CD4-positive, alpha-beta T cell treated with Interleukin-6 for 4 hours (primary cell): Measurements from ENCODE around the gene CHD3.

ENCODE experiments used
- DNase-seq: peaks from one replicate; pipeline ENCODE4 v3.0.0-alpha.2; 2020; ENCODE audit warnings: mixed read lengths

The CHD3 gene

GRCh38 chr17:7903154-7904103, 14.8 kb downstream of the CHD3 start:
- DNase-seq = no peak

GRCh38 chr17:7909089-7909488, 20.5 kb downstream of the CHD3 start:
- DNase-seq = no peak

- no peak for DNase-seq
Measured at GRCh38 chr17:7910281-7910680, 21.7 kb downstream of the CHD3 start.

GRCh38 chr17:7910711-7911110, 22.1 kb downstream of the CHD3 start:
- DNase-seq = no peak

DNA sequence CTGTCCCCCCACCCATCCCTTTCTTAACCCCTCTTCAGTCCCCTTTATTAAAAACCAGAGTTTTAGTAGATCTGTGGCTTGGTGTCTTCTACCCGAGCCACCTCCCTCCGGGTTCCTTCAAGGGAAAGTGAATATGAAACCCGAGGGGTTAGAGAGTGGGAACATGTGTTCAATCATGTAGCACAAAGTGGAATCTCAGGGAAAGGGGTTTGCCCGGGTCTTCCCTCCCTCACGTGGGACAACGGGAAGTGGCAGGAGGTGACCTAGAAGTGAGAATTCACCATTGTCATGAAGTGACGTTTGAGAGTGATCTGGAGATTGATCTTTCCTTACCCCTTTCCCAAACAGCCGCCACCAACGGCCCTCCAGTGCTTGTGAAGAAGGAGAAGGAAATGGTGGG, 22.5 kb downstream of the CHD3 start:
- DNase-seq = no peak

GRCh38 chr17:7912927-7913524, 24.4 kb downstream of the CHD3 start:
- peak; percentile 55 for DNase-seq

- DNase-seq = no peak
Measured at GRCh38 chr17:7915179-7915610, 26.6 kb downstream of the CHD3 start.

- DNase-seq = peak; percentile 87
Measured at GRCh38 chr17:7915611-7916384, 27.2 kb downstream of the CHD3 start, which contains the start of gene RNF227. Gene RNF227, minus strand, starts transcription at chr17:7916289. Its CDS starts 94 bp downstream, at chr17:7916195.

- DNase-seq = no peak
Measured at GRCh38 chr17:7916385-7916682, 27.7 kb downstream of the CHD3 start.

DNA sequence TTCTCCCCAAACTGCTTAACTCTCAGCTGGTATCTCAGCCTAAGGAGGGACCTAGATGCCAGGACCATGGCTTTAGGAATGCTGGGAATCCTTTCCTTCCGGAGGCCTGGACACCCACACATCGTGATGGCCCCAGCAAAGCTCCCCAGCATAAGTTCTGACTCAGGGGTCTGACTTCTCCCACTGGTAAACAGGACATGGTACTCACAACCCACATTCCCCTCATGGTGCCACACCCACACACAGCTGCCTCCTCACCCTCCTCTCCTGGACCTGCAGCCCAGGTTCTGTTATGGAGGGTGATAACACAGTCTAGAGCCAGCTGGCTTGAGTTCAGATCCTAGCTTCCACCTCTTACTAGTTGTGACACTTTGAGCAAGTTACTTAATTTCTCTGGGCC, 28.2 kb downstream of the CHD3 start:
- DNase-seq = peak; percentile 15

DNA sequence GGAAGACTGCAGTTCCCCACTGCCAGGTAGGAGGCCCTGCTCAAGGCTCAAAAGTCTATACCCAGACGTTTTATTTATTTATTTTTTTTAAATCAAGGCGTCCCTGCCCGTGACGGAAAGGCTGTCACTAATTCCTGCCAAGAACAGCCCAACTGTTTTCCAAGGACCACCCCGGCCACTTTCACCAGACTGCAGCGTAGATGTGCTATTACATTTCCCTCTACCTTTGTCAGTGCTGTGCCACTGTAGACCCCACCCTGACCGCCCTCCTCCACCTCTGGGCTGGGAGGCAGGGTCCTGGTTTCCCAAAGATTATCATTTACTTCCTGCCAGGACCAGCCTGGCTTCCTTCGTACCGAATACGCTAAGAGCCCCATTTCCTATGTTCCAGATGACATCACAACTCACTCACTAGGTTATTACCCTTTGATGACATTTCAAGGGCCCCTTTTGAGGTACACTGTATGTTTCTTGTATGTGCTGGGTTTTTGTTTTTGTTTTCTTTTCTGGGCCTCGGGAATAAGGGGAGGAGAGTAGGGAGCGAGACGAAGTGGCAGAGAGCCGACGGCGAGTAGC, 33.8 kb downstream of the CHD3 start:
- DNase-seq = peak; percentile 8

DNA sequence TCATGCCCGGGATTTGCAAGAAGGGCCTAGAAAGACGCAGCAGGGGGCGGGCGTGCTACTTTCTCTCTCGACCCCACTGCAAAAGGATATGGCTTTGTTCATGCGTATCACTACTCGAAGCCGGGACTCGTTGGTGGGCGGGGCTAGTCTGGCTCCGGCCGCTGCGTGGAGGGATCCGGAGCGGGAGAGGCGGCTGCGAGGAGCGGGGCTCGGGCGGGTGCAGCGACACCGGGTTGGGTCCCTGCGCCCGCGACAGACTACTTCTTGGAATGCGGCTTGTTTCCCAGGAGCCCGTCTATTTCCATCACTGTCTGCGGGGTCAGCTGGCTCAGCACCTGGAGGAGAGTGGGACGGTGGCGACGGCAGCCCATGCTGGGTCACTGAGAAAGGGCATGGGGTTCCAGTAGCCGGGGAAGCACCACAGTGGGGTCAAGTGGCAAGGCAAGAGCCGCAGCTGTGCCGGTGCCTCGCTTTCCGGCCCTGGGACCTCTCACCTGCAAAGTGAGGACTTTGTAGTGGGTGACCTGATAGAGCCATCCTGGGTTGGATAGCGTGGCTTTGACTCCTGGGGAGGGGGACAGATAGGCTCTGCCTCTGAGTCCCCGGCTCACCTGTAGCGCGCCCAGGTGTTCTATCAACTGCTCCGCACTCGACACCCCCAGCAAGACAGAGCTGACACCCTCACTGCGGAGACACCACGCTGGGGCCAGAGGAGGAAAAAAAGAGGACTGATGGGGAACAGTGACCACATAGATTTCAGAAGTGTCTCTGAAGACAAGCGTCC, 34.4 kb downstream of the CHD3 start:
- DNase-seq = peak; percentile 90

- DNase-seq = no peak
Measured at GRCh38 chr17:7927596-7927995, 39.0 kb downstream of the CHD3 start.

- peak; percentile 62 for DNase-seq
Measured at GRCh38 chr17:7929158-7930023, 40.8 kb downstream of the CHD3 start, which contains the start of gene KCNAB3. Gene KCNAB3, minus strand, starts transcription at chr17:7929856. Its CDS starts 421 bp downstream, at chr17:7929435.

DNA sequence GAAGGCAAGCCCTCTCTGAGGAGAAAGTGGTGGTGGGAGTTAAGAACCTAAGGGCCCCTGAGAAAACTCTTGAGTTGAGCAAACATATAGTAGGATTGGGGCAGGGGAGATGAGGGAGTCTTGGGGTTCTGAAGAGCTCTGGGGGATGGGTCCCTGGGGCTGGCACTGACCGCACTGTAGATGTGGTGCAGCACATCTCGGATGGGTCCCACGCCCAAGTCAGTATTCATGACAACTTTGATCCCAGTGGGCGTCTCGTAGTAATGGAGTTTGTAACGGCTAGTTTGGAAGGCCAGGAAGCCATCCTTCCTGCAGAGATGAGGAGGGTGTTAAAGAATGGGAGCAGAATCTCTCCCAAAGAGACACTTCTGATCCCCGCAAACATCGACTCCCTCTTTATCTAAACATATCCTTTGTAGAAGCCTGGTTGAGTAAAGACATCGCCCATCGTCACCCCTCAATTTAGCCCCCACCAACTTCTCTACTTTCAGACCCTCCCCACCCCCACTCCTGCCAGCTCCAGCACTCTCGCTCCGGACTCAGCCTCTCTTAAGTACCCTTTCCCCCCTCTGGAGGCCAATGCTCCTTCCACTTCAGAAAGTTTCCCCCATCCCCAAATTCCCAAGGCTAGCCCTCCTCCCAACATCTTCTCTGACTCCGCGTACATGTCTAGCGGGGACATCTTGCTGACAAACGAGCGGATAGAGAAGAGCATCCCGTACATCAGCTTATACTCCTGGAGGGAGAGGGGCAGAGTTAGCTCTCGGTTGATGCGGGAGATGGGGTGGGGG, 42.4 kb downstream of the CHD3 start:
- DNase-seq = no peak

- peak; percentile 100 for DNase-seq
Measured at GRCh38 chr17:7931709-7932482, 43.3 kb downstream of the CHD3 start, which contains the start of the genes CNTROB and TRAPPC1. Gene CNTROB, plus strand, starts transcription at chr17:7932206. Its CDS starts 874 bp downstream, at chr17:7933080. Gene TRAPPC1, minus strand, starts transcription at chr17:7931946. Its CDS starts 117 bp downstream, at chr17:7931829.

DNA sequence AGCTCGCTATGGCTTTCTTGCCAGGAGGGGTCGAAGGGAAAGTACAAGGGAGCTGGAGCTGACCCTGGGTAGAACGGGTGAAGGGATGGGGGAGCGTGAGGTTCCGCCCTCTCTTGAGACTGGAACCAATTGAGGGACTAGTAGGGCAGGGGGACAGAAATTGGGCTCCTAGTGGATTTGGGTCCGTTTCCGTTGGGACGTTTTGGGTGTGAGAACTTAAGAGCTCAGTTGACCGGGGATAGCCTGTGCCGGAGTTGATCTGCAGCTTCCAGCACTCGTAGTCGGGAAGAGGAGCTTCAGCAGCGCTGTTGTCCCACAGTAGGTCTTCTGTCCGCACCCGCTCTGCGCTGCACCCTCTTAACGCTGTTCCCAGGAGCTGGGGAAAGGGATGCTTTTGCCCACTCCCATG, 43.9 kb downstream of the CHD3 start:
- DNase-seq = peak; percentile 37

DNA sequence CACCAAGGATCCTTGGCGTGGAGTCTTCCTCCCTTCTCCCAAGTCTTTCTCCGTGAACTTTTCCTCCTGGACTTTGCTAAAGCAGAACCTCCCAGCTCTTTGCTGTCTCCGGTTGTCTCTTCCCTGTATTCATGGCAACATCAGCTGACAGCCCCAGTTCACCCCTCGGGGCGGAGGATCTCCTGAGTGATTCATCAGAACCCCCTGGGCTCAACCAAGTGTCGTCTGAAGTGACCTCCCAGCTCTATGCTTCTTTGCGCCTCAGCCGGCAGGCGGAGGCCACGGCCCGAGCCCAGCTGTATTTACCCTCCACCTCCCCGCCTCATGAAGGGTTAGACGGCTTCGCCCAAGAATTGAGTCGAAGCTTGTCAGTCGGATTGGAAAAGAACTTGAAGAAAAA, 44.4 kb downstream of the CHD3 start:
- DNase-seq = peak; percentile 35

GRCh38 chr17:7935859-7936258, 47.3 kb downstream of the CHD3 start:
- DNase-seq = no peak
